GM18502 (cell line): ENCODE data around the gene CTNNA3.

Experiments used
- ATAC-seq: cut with Tn5 transposase; IDR thresholded peaks from one replicate; pipeline ENCODE4 v1.9.1; 2021; ENCODE audit warnings: mild to moderate bottlenecking; ENCODE audit not compliant: unreplicated experiment, poor library complexity

CTNNA3 gene

DNA sequence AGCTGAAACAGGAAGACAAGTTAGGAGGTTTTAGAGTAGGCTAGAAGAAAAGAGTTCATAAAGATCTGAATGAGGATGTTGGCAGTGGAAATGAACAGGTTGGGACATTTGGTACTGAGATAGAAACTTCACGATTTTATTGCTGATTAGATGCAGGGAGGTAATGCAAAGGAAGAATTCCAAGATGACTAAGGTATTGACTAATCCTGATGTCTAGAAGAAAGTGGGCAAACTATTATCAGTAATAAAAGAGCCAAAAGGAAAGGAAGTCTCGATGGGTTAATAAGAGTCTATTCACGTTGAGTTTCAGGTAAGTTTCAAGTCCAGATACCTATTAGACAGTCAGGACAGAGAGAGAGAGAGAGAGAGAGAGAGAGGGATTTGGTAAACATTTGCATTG is 1401.5 kb downstream of the CTNNA3 start:
- no peak for ATAC-seq

DNA sequence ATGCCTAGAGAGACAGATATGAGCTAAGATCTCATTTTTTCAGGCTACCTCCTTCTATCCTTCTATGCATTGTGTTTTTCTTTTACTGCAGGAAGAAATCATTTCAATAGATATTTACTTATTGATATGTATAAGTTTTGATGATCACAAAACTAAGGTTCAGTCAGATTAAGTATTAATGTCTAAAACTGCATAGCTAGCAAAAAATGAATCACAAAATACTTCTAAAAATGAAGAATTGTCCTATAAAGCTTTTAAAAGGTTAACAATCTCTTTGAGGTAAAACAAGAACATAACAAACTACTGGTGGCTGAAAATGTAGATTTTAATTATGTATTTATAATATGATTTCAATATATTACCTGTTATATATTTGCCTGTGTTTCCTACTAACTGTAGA is 1403.1 kb downstream of the CTNNA3 start:
- no peak for ATAC-seq

DNA sequence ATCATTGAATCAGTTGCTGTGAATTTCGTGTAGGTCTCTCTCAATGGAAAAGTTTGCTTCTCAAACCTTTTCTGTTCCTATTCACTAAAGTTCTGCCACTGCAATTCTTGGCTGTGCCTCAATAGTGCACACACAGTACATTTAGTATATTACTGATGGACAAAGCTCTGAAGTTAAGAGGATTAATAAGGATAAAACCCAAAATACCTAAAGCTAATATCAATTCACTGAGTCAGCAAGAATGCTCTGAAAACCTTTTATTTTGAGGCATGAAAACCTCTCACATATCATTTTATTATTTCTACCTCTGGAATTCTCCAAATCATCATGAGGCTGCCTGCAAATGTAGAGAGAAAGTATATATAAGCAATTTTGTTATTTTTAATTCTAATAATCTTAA is 1403.5 kb downstream of the CTNNA3 start:
- no peak for ATAC-seq

DNA sequence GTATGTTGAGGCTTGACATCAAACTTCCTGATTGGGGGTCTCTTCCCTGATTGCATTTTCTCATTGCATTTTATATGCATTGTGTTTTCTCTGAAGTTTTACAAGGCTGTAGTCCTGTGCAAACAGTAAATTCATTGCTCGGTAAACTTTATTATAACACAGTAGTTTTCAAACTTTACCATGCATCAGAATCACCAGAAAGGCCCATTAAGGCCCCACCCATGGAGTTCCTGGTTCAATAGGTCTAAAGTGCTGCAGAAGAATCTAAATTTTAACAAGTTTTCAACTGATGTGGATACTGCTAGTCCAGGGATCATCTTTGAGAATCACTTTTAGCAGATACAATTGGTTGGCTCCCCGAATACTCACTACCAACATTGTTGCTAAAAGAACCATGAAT is 1404.9 kb downstream of the CTNNA3 start:
- no peak for ATAC-seq

DNA sequence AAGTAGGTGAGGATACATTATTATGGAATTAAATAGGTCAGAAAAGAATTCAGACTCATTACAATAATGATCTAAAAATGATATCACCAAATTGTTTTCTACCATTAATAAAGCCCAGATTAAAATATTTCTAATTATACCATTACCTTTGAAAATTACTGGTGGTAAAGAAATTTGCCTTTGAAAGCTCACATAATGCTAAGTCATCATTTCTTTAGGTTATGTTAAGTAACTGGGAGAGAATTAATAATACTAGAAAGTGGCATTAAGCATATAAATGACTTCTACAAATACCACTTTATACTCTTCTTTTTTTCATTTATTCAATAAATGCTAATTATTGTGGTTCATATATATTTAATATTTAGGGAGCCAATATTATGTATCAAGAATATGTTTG is 1411.4 kb downstream of the CTNNA3 start:
- ATAC-seq = no peak

DNA sequence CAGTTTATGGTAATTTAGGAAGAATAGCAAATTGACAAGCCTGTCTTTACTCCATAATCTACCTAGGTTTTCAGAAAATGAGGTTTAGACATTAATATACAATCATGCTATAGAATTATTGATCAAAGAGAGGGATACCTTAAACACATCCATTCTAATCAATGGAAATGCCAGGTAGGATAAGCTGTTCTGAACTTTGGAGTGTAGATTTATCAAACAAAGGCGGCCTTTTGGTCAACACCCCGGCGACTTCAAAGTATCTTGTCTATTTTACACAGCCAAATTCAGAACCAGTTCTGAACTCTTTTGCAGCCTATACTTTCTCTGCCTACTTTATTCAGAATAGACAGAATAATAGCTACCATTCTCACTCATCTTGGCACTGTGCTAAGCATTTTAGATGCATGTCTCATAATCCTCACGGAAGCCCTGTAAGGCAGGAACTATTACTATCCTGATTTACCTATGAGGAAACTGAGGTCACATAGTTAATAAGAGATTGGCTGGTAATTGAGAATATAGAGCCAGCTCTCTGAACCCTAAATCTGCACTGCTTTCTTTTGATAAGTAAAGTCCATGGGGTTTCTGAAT is 1412.0 kb downstream of the CTNNA3 start:
- no peak for ATAC-seq

DNA sequence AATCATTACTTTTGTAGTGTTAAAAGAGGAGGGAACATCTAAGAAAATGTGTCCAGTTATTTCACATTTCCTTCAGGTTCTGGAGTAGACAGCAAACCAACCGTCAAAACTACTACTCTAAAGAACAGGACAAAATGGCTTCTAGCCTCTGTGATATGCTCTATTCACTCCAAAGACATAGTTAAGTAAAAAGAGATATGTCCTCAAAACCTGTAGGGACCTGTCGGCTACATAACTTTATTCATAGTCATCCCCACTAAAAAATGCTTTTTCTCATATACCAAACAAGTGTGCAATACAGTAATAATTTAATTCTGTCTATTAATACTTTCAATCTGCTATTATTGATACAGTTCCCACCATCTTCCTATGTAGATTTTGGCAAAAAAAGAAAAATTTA is 1412.9 kb downstream of the CTNNA3 start:
- ATAC-seq = no peak

DNA sequence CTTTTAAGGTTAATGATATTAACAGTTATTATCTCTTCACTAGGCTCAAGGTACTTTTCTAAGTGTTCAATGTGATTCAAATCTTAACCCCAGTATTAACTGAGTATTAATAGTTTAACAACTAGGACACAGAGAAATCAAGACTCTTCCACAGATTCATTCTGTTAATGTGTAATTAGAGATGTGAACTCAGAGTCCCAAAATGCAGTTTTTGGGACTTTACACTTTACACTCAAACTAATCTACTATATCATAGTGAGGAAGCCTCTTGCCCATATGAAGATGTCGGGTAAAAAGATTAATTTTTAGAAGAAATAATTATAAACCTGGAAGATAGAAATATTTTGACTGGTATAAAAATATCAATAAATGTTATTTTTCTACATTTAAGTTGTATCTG is 1414.7 kb downstream of the CTNNA3 start:
- ATAC-seq = no peak

DNA sequence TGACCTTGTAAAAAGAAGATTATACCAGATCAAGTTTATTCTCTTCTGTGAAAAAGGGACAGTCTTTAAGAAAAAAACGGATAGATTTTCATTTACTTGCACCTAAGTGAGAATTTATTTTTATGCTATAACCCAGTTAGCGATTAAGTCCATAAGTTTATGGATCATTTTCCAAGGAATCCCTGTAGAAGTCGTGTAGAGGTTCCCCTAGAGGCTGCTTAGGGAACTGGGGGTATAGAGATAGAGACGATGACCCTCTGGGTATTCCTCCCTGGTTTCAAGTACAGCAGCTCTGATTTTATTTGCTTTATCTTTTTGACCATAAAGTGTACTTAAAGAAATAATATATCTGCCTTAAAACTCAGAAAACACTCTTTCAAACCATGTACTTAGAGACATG is 1418.5 kb downstream of the CTNNA3 start:
- ATAC-seq = no peak

DNA sequence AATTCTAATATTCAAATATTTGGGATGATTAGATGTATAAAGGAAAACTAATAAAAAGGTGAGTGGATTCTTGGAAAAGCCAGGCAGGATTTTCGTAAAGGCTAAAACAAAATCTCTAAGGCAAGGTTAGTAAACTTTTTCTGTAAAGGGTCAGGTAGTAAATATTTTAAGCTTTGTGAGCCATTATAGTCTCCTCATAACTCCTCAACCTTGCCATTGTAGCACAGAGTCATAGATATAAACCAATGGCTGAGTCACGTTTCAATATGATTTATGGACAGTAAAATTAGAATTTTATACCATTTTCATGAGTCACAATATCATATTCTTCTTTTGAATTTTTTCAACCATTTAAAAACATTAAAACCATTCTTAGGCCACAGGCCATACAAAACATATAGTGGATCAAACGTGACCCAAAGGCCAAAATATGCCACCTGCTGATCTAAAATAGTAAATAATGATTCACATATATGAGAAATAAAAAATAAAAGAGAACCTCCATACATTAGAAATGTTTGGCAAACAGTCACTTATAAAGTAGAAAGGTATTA is 1422.0 kb downstream of the CTNNA3 start:
- ATAC-seq = no peak

DNA sequence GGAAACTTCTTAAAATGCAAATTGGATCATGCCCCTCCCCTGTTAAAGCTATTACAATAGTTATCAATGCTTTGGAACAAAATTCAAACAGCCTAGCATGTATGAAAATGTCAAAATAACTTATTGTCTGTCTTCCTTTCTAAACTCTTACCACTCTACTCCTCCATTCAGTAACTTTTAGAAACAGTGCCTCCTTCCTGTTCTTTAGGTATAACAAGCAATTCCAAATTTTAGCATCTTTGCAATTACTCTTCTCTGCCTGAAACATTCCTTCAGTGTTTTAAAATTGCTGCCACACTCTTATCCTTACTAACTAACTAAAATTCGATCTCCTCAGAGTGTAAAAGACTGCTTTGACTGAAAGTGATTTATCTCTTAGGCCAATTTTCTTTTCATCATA is 1430.6 kb downstream of the CTNNA3 start:
- no peak for ATAC-seq

DNA sequence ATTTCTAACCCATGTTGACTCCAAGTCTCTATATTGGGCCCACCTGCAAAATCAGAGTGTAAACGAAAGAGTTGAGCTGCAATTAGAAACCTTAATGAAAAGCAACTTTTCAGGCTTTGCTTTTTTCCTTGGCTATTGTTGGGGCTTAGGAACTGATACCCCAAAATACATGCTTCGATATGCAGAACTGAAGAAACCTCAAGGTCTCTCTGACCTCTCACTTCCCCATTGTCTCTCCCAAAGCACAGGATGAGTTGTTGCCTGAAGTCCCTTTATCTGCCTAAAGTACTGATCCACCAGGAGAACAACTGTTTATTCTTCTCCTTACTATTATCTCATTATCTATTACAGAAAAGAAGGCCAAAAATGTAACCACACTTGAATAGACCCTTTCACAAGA is 1436.2 kb downstream of the CTNNA3 start:
- peak; percentile 63 for ATAC-seq

DNA sequence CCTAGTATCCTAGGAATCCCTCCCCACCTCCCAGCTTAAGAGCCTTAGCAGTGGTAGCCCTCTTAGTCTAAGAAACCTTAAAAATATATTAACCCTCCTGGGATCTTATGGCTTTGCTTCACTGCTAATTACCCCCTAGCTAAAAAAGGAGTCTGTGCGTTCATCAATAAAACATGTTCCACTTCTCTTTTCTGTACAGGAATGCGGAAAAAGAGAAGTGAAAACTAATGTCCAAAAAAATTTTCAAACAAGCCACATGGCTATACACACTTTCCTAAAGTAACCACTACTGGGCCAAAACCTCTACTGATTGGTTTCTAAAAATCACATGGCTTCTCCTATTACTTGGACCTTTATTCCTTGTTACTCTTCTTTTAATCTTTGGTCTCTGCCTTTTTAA is 1437.3 kb downstream of the CTNNA3 start:
- no peak for ATAC-seq

DNA sequence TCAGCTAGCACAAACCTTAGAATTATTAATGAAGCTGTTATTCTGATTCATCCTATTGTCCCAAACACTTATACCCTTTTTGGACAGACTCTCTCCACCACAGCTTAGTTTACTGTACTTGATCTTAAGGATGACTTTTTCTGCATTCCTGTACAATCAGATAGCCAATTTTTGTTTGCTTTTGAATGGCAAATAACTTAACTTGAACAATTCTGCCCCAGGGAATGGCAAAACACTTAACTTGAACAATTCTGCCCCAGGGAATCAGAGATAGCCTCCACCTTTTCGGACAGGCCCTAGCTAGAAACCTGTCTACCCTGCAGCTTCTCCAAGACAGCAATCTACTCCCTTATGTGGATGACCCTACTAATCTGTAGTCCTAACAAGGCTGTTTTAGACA is 1438.2 kb downstream of the CTNNA3 start:
- ATAC-seq = no peak

DNA sequence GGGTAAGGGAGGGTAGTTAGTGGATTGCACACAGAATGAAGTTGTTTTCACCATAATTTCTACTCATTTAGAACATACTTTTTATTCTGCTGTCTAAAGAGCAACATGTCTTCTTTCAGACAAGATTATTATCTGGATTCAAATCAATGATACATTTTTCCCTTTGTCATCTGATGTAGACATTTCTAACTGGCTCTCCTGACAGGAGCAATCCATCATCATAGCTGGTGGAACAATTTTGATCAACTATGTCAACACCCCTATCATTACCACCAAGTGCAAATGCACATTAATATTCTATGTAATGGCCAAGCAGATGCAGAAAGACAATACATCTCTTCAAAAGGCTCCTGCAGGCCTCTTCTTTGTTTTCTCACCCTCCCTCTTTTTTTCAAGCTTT is 1443.0 kb downstream of the CTNNA3 start:
- ATAC-seq = no peak

DNA sequence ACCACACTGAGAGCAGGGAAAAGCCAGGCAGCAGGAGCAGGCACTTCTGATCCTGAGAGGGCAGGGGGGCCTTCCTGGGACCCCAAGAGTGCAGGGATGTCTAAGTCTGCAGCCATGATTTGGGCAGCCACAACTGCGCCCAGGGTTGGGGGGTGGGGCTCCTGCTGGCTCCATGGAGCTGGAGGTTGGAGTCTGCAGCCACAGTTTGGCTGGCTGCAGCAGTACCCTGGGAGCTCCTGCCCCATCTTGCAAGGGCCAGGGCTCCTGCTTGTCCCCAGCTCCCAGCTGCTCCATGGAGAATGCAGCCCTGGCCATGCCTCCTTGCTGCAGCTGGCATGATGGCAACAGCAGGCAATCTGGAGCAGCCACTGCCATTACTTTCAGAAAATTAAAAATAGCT is 1449.8 kb downstream of the CTNNA3 start:
- ATAC-seq = no peak

DNA sequence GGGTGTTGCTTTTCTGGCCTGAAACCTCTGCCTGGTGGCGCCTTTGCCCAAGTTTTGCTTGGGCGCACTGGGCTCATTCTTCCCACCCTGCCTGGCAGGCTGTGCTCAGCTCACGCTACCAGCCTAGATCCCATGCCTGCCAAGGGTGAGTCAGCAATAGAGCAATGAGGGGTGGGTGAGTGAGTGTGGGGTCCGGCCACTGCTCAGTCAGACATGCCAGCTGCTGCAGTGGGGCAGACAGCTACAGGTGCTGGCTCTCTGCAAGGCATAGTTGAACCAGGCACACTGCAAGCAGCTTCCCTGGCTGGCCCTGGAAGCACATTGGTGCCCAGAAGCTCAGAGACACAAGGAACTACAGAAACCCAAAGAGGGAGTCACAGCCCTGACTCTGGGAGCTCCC is 1451.0 kb downstream of the CTNNA3 start:
- no peak for ATAC-seq

DNA sequence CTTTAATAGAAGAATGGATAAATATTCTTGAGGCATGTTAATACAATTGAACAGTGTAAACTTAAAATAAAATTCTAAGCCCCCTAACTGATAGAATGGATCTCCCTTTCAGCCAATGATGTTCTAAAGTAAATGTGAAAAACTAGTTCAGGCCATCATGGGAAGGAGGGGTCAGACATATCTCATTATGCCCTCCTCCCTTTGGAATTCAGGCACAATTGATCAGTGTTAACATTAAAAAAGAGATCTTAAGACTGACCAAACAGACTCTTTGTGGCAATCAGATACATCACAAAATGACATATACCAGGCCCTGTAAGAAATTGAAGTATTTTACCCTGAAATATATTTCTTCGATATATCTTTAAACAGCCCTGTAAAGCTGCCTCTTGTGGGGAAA is 1453.1 kb downstream of the CTNNA3 start:
- ATAC-seq = no peak

DNA sequence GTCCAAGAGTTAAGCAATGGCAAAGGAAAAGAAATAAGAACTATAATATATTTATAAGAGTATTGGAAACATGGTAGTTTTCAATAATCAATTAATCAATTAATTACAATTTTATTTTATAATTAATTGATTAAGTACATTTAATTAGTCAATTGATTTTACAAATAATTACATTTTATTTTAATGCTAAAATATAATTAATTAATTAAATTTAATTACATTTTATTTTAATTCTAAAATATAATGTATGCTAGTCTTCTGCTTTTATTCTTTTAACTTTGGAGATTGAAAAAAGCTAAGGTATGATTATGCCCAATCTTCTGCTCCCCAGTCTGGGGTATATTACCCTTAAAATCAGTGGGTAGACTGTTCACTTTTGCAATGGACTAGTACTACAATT is 1456.9 kb downstream of the CTNNA3 start:
- no peak for ATAC-seq

DNA sequence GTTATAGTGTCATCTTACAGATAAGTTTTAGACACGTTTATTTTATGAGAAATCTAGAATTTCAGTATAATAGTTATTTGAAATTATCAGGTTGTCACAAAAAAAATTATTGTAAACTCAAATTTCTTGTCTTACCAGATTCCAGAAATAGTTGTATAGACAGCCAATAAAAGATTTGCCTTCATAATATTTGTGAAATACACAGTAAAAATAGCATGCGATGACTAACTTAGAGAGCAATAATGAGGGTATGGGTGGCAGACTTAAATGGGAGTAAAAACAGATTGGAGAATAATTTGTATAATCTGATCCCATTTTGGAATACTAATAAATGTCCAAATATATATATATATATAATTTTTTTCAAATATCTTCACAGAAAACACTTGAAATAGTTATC is 1457.7 kb downstream of the CTNNA3 start:
- ATAC-seq = no peak

DNA sequence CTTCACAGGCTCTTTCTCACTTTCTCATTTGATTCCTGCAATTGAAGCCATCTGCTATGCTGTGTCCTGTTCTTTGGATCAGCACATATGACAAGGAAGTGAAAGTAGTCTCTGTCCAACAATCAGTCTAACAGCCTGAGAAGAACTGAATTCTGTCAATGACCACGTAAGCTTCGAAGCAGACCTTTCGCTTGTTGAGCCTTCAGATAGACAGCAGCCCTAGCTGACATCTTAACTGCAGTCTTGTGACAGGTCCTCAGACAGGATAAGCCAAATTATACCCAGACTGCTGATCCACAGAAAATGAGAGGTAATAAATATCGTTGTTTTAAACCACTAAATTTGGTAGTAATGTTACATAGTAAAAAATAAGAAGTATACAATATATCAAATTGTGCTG is 1461.1 kb downstream of the CTNNA3 start:
- ATAC-seq = no peak

DNA sequence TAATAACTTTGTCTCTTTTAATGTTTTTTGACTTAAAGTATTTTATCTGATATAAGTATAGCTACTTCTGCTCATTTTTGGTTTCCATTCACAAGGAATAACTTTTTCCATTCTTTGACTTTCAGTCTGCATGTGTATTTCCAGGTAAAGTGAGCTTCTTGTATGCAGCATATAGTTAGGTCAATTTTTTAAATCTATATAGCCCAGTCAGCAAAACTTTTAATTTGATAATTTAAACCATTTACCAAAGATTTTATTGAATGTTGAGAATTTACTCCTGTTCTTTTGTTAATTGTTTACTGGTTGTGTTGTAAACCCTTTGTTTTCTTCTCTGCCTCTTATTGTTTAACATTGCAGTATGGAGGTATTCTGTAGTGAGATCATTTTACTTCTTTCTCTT is 1467.1 kb downstream of the CTNNA3 start:
- ATAC-seq = no peak

DNA sequence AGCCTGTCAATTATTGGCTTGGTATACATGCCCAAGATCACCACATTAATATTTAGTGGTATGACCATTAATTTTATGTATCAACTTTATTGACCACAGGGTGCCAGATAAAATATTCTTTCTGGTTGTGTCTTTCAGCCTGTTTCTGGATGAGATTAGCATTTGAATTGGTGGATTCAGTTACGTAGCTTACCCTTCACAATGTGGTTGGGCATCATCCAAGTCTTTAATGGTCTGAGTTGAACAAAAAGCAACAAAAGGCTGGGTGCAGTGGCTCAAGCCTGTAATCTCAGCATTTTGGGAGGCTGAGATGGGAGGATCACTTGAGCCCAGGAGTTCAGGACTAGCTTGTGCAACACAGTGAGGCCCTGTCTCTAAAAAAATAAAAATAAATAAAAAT is 1472.3 kb downstream of the CTNNA3 start:
- ATAC-seq = no peak
